ENCODE measurements around the gene SUOX. TPM values are rescaled to one million over a fixed set of nuclear protein-coding genes. Genes with fewer than 3 reads are reported as not detected.

SUOX gene
- 5.9 and 17.3 TPM in 2 replicates for total RNA-seq

GRCh38 chr12:55996715-55997534 is at the start of gene SUOX:
Gene SUOX, plus strand, starts transcription at chr12:55997276. Its CDS starts 4,946 bp downstream, at chr12:56002222.

GRCh38 chr12:55965941-55966407 is 31.1 kb upstream of the SUOX start, which contains the start of gene PMEL:
Gene PMEL, minus strand, starts transcription at chr12:55966042. Its CDS starts 31 bp downstream, at chr12:55966011.

GRCh38 chr12:55966408-55967281 is 30.4 kb upstream of the SUOX start, which contains the start of gene CDK2:
Gene CDK2, plus strand, starts transcription at chr12:55966830. Its CDS starts 179 bp downstream, at chr12:55967009.

GRCh38 chr12:55973599-55974307 is 23.3 kb upstream of the SUOX start, which contains the start of gene RAB5B:
Gene RAB5B, plus strand, starts transcription at chr12:55974078. Its CDS starts 12,883 bp downstream, at chr12:55986961.

GRCh38 chr12:56020423-56021184 is 23.5 kb downstream of the SUOX start, which contains the start of gene IKZF4:
Gene IKZF4, plus strand, starts transcription at chr12:56021043. Its CDS starts 451 bp downstream, at chr12:56021494.

GRCh38 chr12:56041552-56042429 is 44.7 kb downstream of the SUOX start, which contains the start of gene RPS26:
Gene RPS26, plus strand, starts transcription at chr12:56041918. Its CDS starts 249 bp downstream, at chr12:56042167.

Other genes with a start within 250 kb of the SUOX start
- gene SARNP, start 179.6 kb upstream of the SUOX start, total RNA-seq: 53.3 and 65.9 TPM in 2 replicates
- 26.3 and 27.8 TPM in 2 replicates for gene ORMDL2, start 179.2 kb upstream of the SUOX start, total RNA-seq
- gene DNAJC14, start 167.7 kb upstream of the SUOX start, total RNA-seq: 35.2 and 56.0 TPM in 2 replicates
- gene MMP19, start 154.3 kb upstream of the SUOX start, total RNA-seq: 9.0 and 11.2 TPM in 2 replicates
- 27.9 and 33.9 TPM in 2 replicates for gene PYM1, start 69.4 kb upstream of the SUOX start, total RNA-seq
- gene DGKA, start 66.1 kb upstream of the SUOX start, total RNA-seq: 32.4 and 42.4 TPM in 2 replicates
- 0.72 and 0.88 TPM in 2 replicates for gene PMEL, start 31.2 kb upstream of the SUOX start, total RNA-seq
- 7.2 and 73.4 TPM in 2 replicates for gene CDK2, start 30.4 kb upstream of the SUOX start, total RNA-seq
- 77.3 and 104 TPM in 2 replicates for gene RAB5B, start 23.2 kb upstream of the SUOX start, total RNA-seq
- 2.8 and 4.9 TPM in 2 replicates for gene IKZF4, start 23.8 kb downstream of the SUOX start, total RNA-seq
- 329 and 597 TPM in 2 replicates for gene RPS26, start 44.6 kb downstream of the SUOX start, total RNA-seq
- under 0.01 and 0.22 TPM in 2 replicates for gene ERBB3, start 82.9 kb downstream of the SUOX start, total RNA-seq
- gene PA2G4, start 107.3 kb downstream of the SUOX start, total RNA-seq: 136 and 194 TPM in 2 replicates
- 918 and 4,761 TPM in 2 replicates for gene RPL41, start 119.4 kb downstream of the SUOX start, total RNA-seq
- 5.0 and 7.4 TPM in 2 replicates for gene ZC3H10, start 121.0 kb downstream of the SUOX start, total RNA-seq
- gene ESYT1, start 131.0 kb downstream of the SUOX start, total RNA-seq: 334 and 363 TPM in 2 replicates
- gene MYL6B, start 155.3 kb downstream of the SUOX start, total RNA-seq: 39.5 and 81.2 TPM in 2 replicates
- 1,095 and 1,312 TPM in 2 replicates for gene MYL6, start 161.1 kb downstream of the SUOX start, total RNA-seq
- gene SMARCC2, start 192.2 kb downstream of the SUOX start, total RNA-seq: 45.4 and 50.1 TPM in 2 replicates
- 104 and 236 TPM in 2 replicates for gene RNF41, start 224.6 kb downstream of the SUOX start, total RNA-seq
- gene NABP2, start 227.1 kb downstream of the SUOX start, total RNA-seq: 26.3 and 42.1 TPM in 2 replicates
- gene SLC39A5, start 232.8 kb downstream of the SUOX start, total RNA-seq: not detected in 2 replicates